ENCODE measurements around the gene ZBTB43.

- no peak for TF ChIP-seq CTCF (IDR thresholded peaks at IDR 0.05; ENCODE audit: insufficient read depth, low read length, poor library complexity, severe bottlenecking)
- TF ChIP-seq EZH2phosphoT487 (conservative IDR thresholded peaks at IDR 0.05; ENCODE audit: low read length) = no peak
Measured at GRCh38 chr9:126883636-126884035, 78.8 kb downstream of the ZBTB43 start.
